Stimulated activated CD8-positive, alpha-beta memory T cell treated with anti-CD3 and anti-CD28 coated beads, Interleukin-7, amount 100 ng/mL, for 24 hours (primary cell): ENCODE results near the gene STAG1.

Experiments used
- DNase-seq: peaks from one replicate; pipeline ENCODE4 v3.0.0-alpha.2; 2020; ENCODE audit warnings: low read depth

Gene STAG1

GRCh38 chr3:136329593-136329992 is 422.6 kb downstream of the STAG1 start:
- DNase-seq: no peak

GRCh38 chr3:136327671-136328070 is 424.5 kb downstream of the STAG1 start:
- DNase-seq: no peak

- DNase-seq: no peak
These were observed 425.9 kb downstream of the STAG1 start for GRCh38 chr3:136326316-136326715.

DNA sequence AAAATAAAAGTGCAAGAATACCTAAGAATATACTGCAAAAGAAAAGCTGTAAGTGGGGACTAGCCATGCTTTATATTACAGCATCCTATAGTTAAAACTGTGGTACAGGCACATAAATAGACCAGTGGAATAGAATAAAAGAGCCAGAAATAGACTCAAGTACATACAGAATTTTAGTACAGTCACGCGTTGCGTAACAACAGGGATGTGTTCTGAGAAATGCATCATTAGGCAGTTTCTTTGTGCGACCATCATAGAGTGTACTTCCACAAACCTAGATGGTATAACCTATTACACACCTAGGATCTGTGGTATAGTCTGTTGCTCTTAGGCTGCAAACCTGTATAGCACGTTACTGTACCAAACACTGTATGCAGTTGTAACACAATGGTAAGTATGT is 440.2 kb downstream of the STAG1 start:
- no peak for DNase-seq

DNA sequence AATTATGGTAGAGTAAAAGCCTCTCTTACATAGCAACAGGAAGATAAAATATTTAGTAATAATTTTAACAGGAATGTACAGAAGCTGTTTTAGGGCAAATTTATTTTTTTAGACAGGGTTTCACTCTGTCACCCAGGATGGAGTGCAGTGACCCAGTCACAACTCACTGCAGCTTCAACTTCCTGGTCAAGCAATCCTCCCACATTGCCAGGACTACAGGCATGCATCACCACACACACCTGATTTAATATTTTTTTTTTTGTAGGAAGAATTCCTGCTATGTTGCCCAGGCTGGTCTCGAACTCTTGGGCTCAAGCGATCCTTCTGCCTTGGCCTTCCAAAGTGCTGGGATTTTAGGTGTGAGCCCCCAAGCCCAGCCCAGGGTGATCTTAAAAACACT is 440.9 kb downstream of the STAG1 start:
- DNase-seq: no peak

DNA sequence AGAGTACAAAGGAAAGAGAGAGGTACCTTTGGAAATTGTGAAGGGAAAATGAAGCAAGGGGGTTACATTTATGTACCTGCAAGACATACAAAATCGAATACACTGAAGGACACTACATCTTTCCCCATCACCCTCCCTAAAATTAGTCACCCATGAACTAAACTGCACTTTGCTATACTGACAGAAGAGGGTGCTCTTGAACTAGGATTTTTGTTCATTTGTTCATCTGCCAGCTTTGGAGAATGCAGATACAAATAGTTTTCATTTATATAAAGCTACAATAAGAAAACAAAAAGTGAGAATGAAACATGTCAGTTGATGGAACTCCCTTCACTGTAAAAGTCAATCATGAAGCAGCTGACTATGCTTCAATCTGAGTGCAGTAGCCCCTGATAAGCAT is 446.3 kb downstream of the STAG1 start:
- no peak for DNase-seq

GRCh38 chr3:136300444-136300843 is 451.7 kb downstream of the STAG1 start:
- no peak for DNase-seq

- DNase-seq: no peak
These were observed 454.4 kb downstream of the STAG1 start for GRCh38 chr3:136297826-136298225.

DNA sequence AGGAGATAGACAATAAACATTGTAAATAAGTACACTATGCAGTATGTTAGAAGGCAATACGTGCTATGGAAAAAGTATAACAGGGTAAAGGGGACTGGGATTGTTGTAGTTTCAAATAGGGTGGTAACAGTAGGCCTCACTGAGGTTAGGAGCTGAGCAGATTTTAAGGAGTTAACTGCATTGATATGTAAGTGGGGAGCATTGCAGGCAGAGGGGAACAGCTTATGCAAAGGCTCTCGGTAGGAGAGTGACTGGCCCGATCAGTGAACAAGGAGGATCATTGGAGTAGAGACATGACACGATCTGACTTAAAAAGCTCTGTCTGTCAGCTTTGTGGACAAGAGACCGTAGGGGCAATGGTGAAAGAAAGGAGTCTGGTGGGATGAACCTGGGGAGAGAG is 455.2 kb downstream of the STAG1 start:
- DNase-seq: no peak

DNA sequence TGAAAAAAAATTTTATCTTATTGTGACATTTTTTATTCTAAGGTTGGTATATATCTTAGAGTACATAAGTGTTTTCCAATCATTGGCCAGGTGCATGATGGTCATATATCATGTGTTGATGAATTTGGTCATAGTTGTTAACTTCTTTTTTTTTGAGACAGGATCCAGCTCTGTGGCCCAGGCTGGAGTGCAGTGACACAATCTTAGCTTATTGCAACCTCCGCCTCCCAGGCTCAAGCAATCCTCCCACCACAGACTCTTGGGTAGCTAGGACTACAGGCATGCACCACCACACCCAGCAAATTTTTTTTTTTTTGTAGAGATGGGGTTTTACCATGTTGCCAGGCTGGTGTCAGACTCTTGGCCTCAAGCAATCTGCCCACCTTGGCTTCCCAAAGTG is 458.0 kb downstream of the STAG1 start:
- DNase-seq: no peak

- DNase-seq: no peak
These were observed 458.9 kb downstream of the STAG1 start for GRCh38 chr3:136293279-136293678.

DNA sequence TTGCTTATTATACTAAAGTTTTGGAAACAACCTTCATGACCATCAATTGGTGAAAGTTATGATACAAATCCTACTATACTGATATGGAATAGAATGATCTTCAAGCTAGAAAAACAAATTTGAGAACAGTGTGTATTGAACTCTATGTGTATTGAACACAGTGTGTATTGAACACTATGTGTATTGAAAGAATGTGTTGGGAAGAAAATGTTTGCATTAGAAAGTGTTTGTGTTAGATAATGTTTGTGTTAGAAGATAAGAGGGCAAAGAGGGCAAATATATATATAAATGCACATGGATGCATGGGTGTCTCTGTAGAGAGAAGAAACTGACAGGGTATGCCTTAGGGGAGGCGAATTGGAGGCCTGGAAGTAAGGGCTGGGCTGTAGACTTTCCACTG is 459.7 kb downstream of the STAG1 start:
- DNase-seq: no peak

- DNase-seq: no peak
These were observed 460.9 kb downstream of the STAG1 start for GRCh38 chr3:136291302-136291701.
